CD4-positive, alpha-beta memory T cell (primary cell): ENCODE measurements around the gene IGFBP5. TPM values are rescaled to one million over a fixed set of nuclear protein-coding genes. Genes with fewer than 3 reads are reported as not detected.
A peak's percentile ranks its signal among the peaks of the same experiment; 100 is the strongest.

Experiments
- CTCF ChIA-PET: fragments of 350-600 bp; sonication (Branson Sonifier 250); formaldehyde crosslinking; loops from one replicate; lab custom pipeline; 2021; ENCODE audit warnings: inconsistent platforms; ENCODE audit not compliant: partially characterized antibody; lab: Charles Lee
- POLR2A ChIA-PET: fragments of 350-600 bp; sonication (Branson Sonifier 250); formaldehyde crosslinking; loops from one replicate; lab custom pipeline; 2021; ENCODE audit not compliant: partially characterized antibody; lab: Charles Lee
- DNase-seq, 5 donors: peaks; one replicate each; pipeline versions ENCODE4 v3.0.0 to v3.0.0-alpha.2; 2020 to 2022; ENCODE audit warnings: mixed read lengths in 1 of 5
- H3K27ac ChIP-seq: one replicate; pipeline ENCODE4 v1.7.0; 2013; ENCODE audit warnings: low read depth, low read length
- H3K27me3 ChIP-seq: 2 replicates; pipeline ENCODE4 v1.7.0; 2013; ENCODE audit warnings: mild to moderate bottlenecking, low read length, moderate library complexity; ENCODE audit not compliant: insufficient read depth
- H3K36me3 ChIP-seq: 2 replicates; pipeline ENCODE4 v1.7.0; 2013; ENCODE audit warnings: mild to moderate bottlenecking, low read length, moderate library complexity; ENCODE audit not compliant: insufficient read depth
- H3K4me1 ChIP-seq: 2 replicates; pipeline ENCODE4 v1.7.0; 2013; ENCODE audit warnings: mild to moderate bottlenecking, low read length, moderate library complexity; ENCODE audit not compliant: insufficient read depth
- H3K4me3 ChIP-seq, 2 donors: one replicate each; pipeline ENCODE4 v1.7.0; 2013; ENCODE audit warnings: low read length in 2 of 2, mild to moderate bottlenecking in 1 of 2
- H3K9me3 ChIP-seq, 2 donors: one replicate each; pipeline ENCODE4 v1.7.0; 2013; ENCODE audit warnings: low read length in 2 of 2, control low read depth in 1 of 2; ENCODE audit not compliant: control insufficient read depth in 1 of 2
- H3K27ac Mint-ChIP-seq, 7 donors: one replicate each; pipeline ENCODE4 v1.8.0; 2020 to 2021; ENCODE audit warnings: mixed read lengths in 7 of 7, mild to moderate bottlenecking in 6 of 7, inconsistent platforms in 3 of 7, moderate library complexity in 3 of 7
- H3K27me3 Mint-ChIP-seq, 2 donors: one replicate each; pipeline ENCODE4 v1.8.0; 2020 to 2021; ENCODE audit warnings: mixed read lengths in 2 of 2
- H3K36me3 Mint-ChIP-seq, 2 donors: one replicate each; pipeline ENCODE4 v1.8.0; 2020 to 2021; ENCODE audit warnings: mixed read lengths in 2 of 2, inconsistent platforms in 1 of 2, mild to moderate bottlenecking in 1 of 2
- H3K4me1 Mint-ChIP-seq, 4 donors: one replicate each; pipeline ENCODE4 v1.8.0; 2020 to 2021; ENCODE audit warnings: mixed read lengths in 4 of 4, mild to moderate bottlenecking in 1 of 4
- H3K4me3 Mint-ChIP-seq, 8 donors: one replicate each; pipeline ENCODE4 v1.8.0; 2020 to 2021; ENCODE audit warnings: mixed read lengths in 8 of 8, mild to moderate bottlenecking in 7 of 8, moderate library complexity in 6 of 8, inconsistent platforms in 3 of 8
- H3K9me3 Mint-ChIP-seq, 8 donors: one replicate each; pipeline ENCODE4 v1.8.0; 2020 to 2021; ENCODE audit warnings: mixed read lengths in 8 of 8, mild to moderate bottlenecking in 5 of 8, inconsistent platforms in 3 of 8, moderate library complexity in 1 of 8
- intact Hi-C: fragments of 100-400 bp; cut with micrococcal nuclease; formaldehyde crosslinking; loops from one replicate; pipeline ENCODE4 v1.15.1; 2023
- polyA plus RNA-seq, 2 donors: library from polyadenylated mRNA; unstranded; fragments of 300-500 nt; fragmentation: Illumina TruSeq; gene quantifications; one replicate each; pipeline ENCODE4 v1.2.3, GENCODE V29; 2021
- total RNA-seq, 2 experiments: library from RNA; stranded (reverse); gene quantifications; one replicate each; pipeline ENCODE4 v1.2.3, GENCODE V29; 2021

The IGFBP5 gene
- total and polyA plus RNA-seq, 4 experiments from 2014 or later = 0.23 TPM; not detected in 3

DNA sequence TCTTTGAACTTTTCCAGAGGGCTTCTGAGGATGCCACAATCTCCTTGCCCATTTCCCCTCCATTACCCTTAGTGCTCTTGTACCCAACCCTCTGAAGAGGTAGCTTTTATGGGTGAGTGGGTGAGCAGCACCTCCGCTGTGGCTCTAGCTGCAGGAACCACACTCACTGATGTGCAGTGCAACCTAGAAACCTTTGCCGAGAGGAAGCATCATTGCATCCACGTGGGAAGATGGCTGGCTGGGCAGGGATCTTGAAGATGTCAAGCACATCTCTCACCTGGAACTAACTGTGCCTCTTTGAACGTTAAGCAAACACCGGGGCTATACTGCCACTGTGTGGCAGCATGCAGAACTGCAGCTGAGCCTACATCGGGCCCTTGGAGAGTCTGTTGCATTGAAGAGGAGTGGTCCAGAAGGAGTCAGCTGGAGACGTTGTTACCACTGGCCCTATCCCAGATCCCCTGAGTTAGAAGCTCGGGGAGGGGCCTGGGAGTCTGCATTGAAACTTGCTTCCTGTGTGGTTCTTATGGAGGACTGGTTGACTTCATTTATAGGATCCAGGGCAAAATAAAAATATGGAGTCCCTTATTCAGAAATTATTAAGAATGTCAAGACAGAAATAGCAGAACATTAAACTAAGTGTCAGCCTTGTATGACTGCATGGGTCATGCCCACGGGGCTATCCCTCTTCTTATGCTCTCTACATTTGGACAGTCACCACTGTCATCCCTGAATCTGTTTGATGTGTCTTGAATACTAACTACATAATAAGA, 28.7 kb downstream of the IGFBP5 start:
- Histone ChIP-seq H3K27me3 (no peaks in the 10 kb centered on the region), H3K9me3 (no peaks in the 10 kb centered on the region), H3K36me3 (no peaks in the 10 kb centered on the region), H3K4me3 (no peak overlapping the region), H3K27ac (no peak overlapping the region), H3K4me1 (no peaks in the 10 kb centered on the region)
- Mint-ChIP-seq H3K4me3 (no peak overlapping the region), H3K27me3 (peaks cover 0 to 17% of the 10 kb centered on the region in 2 donors), H3K9me3 (no peaks in the 10 kb centered on the region), H3K27ac (no peak overlapping the region), H3K4me1 (no peaks in the 10 kb centered on the region), H3K36me3 (no peaks in the 10 kb centered on the region)
- ChIA-PET CTCF (interaction anchor here (0.5 to 8.9 kb wide), 17 partner anchors 8 to 1046 kb away, joined by 3 to 95 read pairs (median 4); partner anchors contain the start of gene IGFBP5), POLR2A (no interaction called here)
- DNase-seq = peak; percentile 47 to 64 (median 54)
- intact Hi-C loops = loop anchor here (2.0 to 5.0 kb wide), 2 partner anchors 264 to 444 kb away; no protein-coding TSS in a partner anchor

DNA sequence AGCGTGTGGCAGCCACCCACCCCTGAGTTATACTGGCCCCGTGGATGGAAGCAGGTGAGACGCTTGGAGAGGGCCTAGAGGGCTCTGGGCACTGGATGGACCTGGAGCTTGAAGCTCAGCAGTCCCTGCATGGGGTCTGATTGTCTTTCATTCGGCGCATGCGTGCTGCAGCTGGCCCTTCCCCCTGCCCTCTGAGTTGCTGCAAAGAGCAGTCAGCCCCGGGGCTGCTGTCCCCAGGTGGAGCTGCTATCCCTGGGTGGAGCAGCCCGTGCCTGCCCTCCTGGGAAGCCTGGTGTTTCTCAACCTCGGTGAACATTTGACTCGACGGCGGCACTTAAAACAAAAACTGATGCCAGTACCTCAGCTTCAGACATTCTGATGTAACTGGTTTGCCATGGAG, 29.6 kb downstream of the IGFBP5 start:
- no peak overlapping the region for H3K27ac ChIP-seq
- H3K4me1 ChIP-seq = no peaks in the 10 kb centered on the region
- no peak overlapping the region for H3K4me3 ChIP-seq
- no peak overlapping the region for H3K4me3 Mint-ChIP-seq
- intact Hi-C loops = loop anchor here (2.0 to 5.0 kb wide), 2 partner anchors 263 to 443 kb away; no protein-coding TSS in a partner anchor
- H3K9me3 Mint-ChIP-seq = no peaks in the 10 kb centered on the region
- no peaks in the 10 kb centered on the region for H3K36me3 Mint-ChIP-seq
- no peaks in the 10 kb centered on the region for H3K36me3 ChIP-seq
- CTCF ChIA-PET = interaction anchor here (0.8 to 8.9 kb wide), 8 partner anchors 10 to 633 kb away, joined by 3 to 95 read pairs (median 6); no protein-coding TSS in a partner anchor
- H3K4me1 Mint-ChIP-seq = no peaks in the 10 kb centered on the region
- POLR2A ChIA-PET = no interaction called here
- peaks cover 2 to 17% of the 10 kb centered on the region in 2 donors for H3K27me3 Mint-ChIP-seq
- H3K27me3 ChIP-seq = no peaks in the 10 kb centered on the region
- H3K9me3 ChIP-seq = no peaks in the 10 kb centered on the region
- no peak overlapping the region for H3K27ac Mint-ChIP-seq
- DNase-seq = no peak

DNA sequence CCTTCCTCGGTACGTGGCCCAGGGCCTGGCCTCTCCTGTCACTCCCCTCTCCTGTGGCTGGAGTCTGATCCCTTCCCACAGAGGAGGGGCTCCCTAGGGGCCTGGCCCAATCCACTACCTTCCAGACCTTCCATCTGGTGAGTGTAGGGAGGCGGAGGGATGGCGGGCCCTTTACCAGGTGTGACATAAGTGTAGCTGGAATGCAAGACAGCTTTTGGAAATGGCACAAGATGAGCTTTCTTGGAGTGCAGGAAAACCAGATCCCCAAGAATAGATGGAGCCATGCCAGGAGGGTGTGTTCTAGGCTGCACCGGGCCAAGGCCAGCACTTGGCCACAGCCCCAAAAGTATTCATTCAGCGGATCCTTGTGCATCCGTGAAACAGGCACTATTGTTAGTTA, 30.1 kb downstream of the IGFBP5 start:
- Mint-ChIP-seq H3K27ac (no peak overlapping the region), H3K4me3 (no peak overlapping the region), H3K36me3 (no peaks in the 10 kb centered on the region), H3K9me3 (no peaks in the 10 kb centered on the region), H3K27me3 (peaks cover 2 to 16% of the 10 kb centered on the region in 2 donors), H3K4me1 (no peaks in the 10 kb centered on the region)
- Histone ChIP-seq H3K4me3 (no peak overlapping the region), H3K9me3 (no peaks in the 10 kb centered on the region), H3K27ac (no peak overlapping the region), H3K27me3 (no peaks in the 10 kb centered on the region), H3K36me3 (no peaks in the 10 kb centered on the region), H3K4me1 (no peaks in the 10 kb centered on the region)
- DNase-seq = no peak
- intact Hi-C loops = loop anchor here (5.0 kb wide), 1 partner anchor 263 kb away; no protein-coding TSS in a partner anchor
- CTCF ChIA-PET = interaction anchor here (0.6 to 8.9 kb wide), 6 partner anchors 21 to 633 kb away, joined by 3 to 95 read pairs (median 6); no protein-coding TSS in a partner anchor
- POLR2A ChIA-PET = no interaction called here

DNA sequence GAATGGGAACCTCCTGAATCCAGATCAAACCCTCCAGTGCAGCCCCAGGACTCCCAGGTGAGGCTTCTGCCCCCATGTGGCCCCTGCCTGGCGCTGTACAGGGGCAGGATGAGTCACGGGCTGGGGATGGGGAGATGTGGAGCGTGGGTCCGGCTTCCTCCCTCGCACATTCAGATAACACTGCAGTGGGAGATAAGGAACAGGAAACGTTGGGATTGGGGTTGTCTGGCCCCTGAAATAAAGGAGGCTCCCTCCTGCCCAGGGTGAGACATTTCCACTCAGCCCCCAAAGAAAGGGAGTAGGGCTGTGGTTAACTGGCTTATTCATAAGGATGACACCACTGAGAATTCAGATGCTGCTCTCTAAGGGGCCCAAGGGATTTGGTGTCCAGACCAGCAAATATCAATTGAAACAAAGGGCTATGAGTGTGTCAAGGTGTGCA, 30.7 kb downstream of the IGFBP5 start:
- CTCF ChIA-PET = interaction anchor here (0.6 to 8.9 kb wide), 4 partner anchors 20 to 631 kb away, joined by 3 to 95 read pairs (median 3); no protein-coding TSS in a partner anchor
- intact Hi-C loops = loop anchor here (5.0 kb wide), 1 partner anchor 262 kb away; no protein-coding TSS in a partner anchor
- peaks cover 2 to 12% of the 10 kb centered on the region in 2 donors for H3K27me3 Mint-ChIP-seq

GRCh38 chr2:216663846-216664245, 31.5 kb downstream of the IGFBP5 start:
- Mint-ChIP-seq H3K27me3 (peaks cover 2 to 4% of the 10 kb centered on the region in 2 donors), H3K4me3 (no peak overlapping the region), H3K9me3 (no peaks in the 10 kb centered on the region), H3K4me1 (no peaks in the 10 kb centered on the region), H3K36me3 (no peaks in the 10 kb centered on the region), H3K27ac (no peak overlapping the region)
- Histone ChIP-seq H3K27ac (no peak overlapping the region), H3K9me3 (no peaks in the 10 kb centered on the region), H3K4me3 (no peak overlapping the region), H3K4me1 (no peaks in the 10 kb centered on the region), H3K36me3 (no peaks in the 10 kb centered on the region), H3K27me3 (no peaks in the 10 kb centered on the region)
- intact Hi-C loops = no loop called here
- DNase-seq = no peak
- POLR2A ChIA-PET = no interaction called here
- CTCF ChIA-PET = interaction anchor here (0.8 to 8.9 kb wide), 5 partner anchors 11 to 1049 kb away, joined by 3 to 95 read pairs (median 7); no protein-coding TSS in a partner anchor

More for the DNA sequence above, 30.7 kb downstream of the IGFBP5 start:
- Mint-ChIP-seq H3K4me1 (no peaks in the 10 kb centered on the region), H3K4me3 (no peak overlapping the region), H3K27ac (no peak overlapping the region), H3K36me3 (no peaks in the 10 kb centered on the region), H3K9me3 (no peaks in the 10 kb centered on the region)
- H3K4me1 ChIP-seq = no peaks in the 10 kb centered on the region
- H3K4me3 ChIP-seq = no peak overlapping the region
- H3K9me3 ChIP-seq = no peaks in the 10 kb centered on the region
- no peaks in the 10 kb centered on the region for H3K27me3 ChIP-seq
- H3K36me3 ChIP-seq = no peaks in the 10 kb centered on the region
- no peak overlapping the region for H3K27ac ChIP-seq
- POLR2A ChIA-PET = no interaction called here
- DNase-seq = no peak

GRCh38 chr2:216663106-216663505, 32.2 kb downstream of the IGFBP5 start:
- Histone ChIP-seq H3K27ac (no peak overlapping the region), H3K9me3 (no peaks in the 10 kb centered on the region), H3K4me1 (no peaks in the 10 kb centered on the region), H3K4me3 (no peak overlapping the region), H3K27me3 (no peaks in the 10 kb centered on the region), H3K36me3 (no peaks in the 10 kb centered on the region)
- intact Hi-C loops = no loop called here
- Mint-ChIP-seq H3K4me3 (no peak overlapping the region), H3K36me3 (no peaks in the 10 kb centered on the region), H3K27ac (no peak overlapping the region), H3K9me3 (no peaks in the 10 kb centered on the region), H3K4me1 (no peaks in the 10 kb centered on the region), H3K27me3 (peaks cover 0 to 2% of the 10 kb centered on the region in 2 donors)
- CTCF ChIA-PET = interaction anchor here (1.0 to 8.9 kb wide), 4 partner anchors 12 to 1050 kb away, joined by 3 to 95 read pairs (median 13); no protein-coding TSS in a partner anchor
- no peak for DNase-seq
- POLR2A ChIA-PET = no interaction called here
